ENCODE data around the gene ACP7. TPM values are rescaled to one million over a fixed set of nuclear protein-coding genes. Genes with fewer than 3 reads are reported as not detected.

Gene ACP7
- total RNA-seq, 1 donor from 2014 or later: 0.33 TPM

GRCh38 chr19:39157275-39157996 lies 73.3 kb downstream of the ACP7 start:
- Histone ChIP-seq H3K36me3 (ENCODE audit: control insufficient read depth, insufficient read depth, low read length) (no peaks in the 10 kb centered on the region), H3K4me3 (ENCODE audit: low read depth, low read length) (no peak overlapping the region), H3K27me3 (ENCODE audit: control insufficient read depth, insufficient read depth, low read length) (no peaks in the 10 kb centered on the region)
- TF ChIP-seq CTCF (IDR thresholded peaks at IDR 0.05; ENCODE audit: insufficient read depth, low read length, poor library complexity, severe bottlenecking): no peak
- no peak for DNase-seq (ENCODE audit: low read depth)

GRCh38 chr19:39157997-39158389 lies 73.8 kb downstream of the ACP7 start:
- H3K27me3 ChIP-seq (ENCODE audit: control insufficient read depth, insufficient read depth, low read length): no peaks in the 10 kb centered on the region
- DNase-seq (ENCODE audit: low read depth): no peak

GRCh38 chr19:39158646-39159260 lies 74.6 kb downstream of the ACP7 start:
- Histone ChIP-seq H3K27me3 (ENCODE audit: control insufficient read depth, insufficient read depth, low read length) (no peaks in the 10 kb centered on the region), H3K4me3 (ENCODE audit: low read depth, low read length) (no peak overlapping the region), H3K36me3 (ENCODE audit: control insufficient read depth, insufficient read depth, low read length) (no peaks in the 10 kb centered on the region)
- no peak for TF ChIP-seq CTCF (IDR thresholded peaks at IDR 0.05; ENCODE audit: insufficient read depth, low read length, poor library complexity, severe bottlenecking)
- DNase-seq (ENCODE audit: low read depth): no peak

More at GRCh38 chr19:39157997-39158389, 73.8 kb downstream of the ACP7 start:
- no peaks in the 10 kb centered on the region for H3K36me3 ChIP-seq (ENCODE audit: control insufficient read depth, insufficient read depth, low read length)
- no peak overlapping the region for H3K4me3 ChIP-seq (ENCODE audit: low read depth, low read length)
- no peak for TF ChIP-seq CTCF (IDR thresholded peaks at IDR 0.05; ENCODE audit: insufficient read depth, low read length, poor library complexity, severe bottlenecking)

- Histone ChIP-seq H3K36me3 (ENCODE audit: control insufficient read depth, insufficient read depth, low read length) (no peaks in the 10 kb centered on the region), H3K4me3 (ENCODE audit: low read depth, low read length) (no peak overlapping the region), H3K27me3 (ENCODE audit: control insufficient read depth, insufficient read depth, low read length) (no peaks in the 10 kb centered on the region)
- no peak for TF ChIP-seq CTCF (IDR thresholded peaks at IDR 0.05; ENCODE audit: insufficient read depth, low read length, poor library complexity, severe bottlenecking)
- no peak for DNase-seq (ENCODE audit: low read depth)
Measured at GRCh38 chr19:39160523-39160861, 76.3 kb downstream of the ACP7 start.

Other genes with a start within 250 kb of the ACP7 start
- 192 and 200 TPM in 2 replicates for gene HNRNPL, start 234.4 kb upstream of the ACP7 start, total RNA-seq
- 21.0 and 21.6 TPM in 2 replicates for gene RINL, start 206.1 kb upstream of the ACP7 start, total RNA-seq
- 38.9 and 65.5 TPM in 2 replicates for gene SIRT2, start 184.8 kb upstream of the ACP7 start, total RNA-seq
- 39.0 and 41.7 TPM in 2 replicates for gene NFKBIB, start 184.4 kb upstream of the ACP7 start, total RNA-seq
- gene CCER2, start 172.2 kb upstream of the ACP7 start, total RNA-seq: 0.42 TPM in 1 of 2 replicates, not detected in the other
- 40.5 and 55.2 TPM in 2 replicates for gene SARS2, start 153.6 kb upstream of the ACP7 start, total RNA-seq
- 53.8 and 67.1 TPM in 2 replicates for gene MRPS12, start 153.4 kb upstream of the ACP7 start, total RNA-seq
- gene FBXO17, start 108.6 kb upstream of the ACP7 start, total RNA-seq: 17.9 and 20.1 TPM in 2 replicates
- 3.0 and 6.9 TPM in 2 replicates for gene FBXO27, start 51.8 kb upstream of the ACP7 start, total RNA-seq
- 23.7 and 27.3 TPM in 2 replicates for gene PAK4, start 41.4 kb downstream of the ACP7 start, total RNA-seq
- 6.0 and 6.8 TPM in 2 replicates for gene NCCRP1, start 112.6 kb downstream of the ACP7 start, total RNA-seq
- gene SYCN, start 119.9 kb downstream of the ACP7 start, total RNA-seq: not detected in 2 replicates
- not detected in 2 replicates for gene IFNL3, start 160.6 kb downstream of the ACP7 start, total RNA-seq
- gene IFNL4, start 164.5 kb downstream of the ACP7 start, total RNA-seq: not detected in 2 replicates
- not detected in 2 replicates for gene IFNL2, start 184.0 kb downstream of the ACP7 start, total RNA-seq
- gene IFNL1, start 212.0 kb downstream of the ACP7 start, total RNA-seq: not detected in 2 replicates
- 0.07 and 0.46 TPM in 2 replicates for gene LRFN1, start 236.5 kb downstream of the ACP7 start, total RNA-seq

All from kidney epithelial cell (primary cell).